K562 (cell line): ENCODE data around the gene COL23A1. TPM values are rescaled to one million over a fixed set of nuclear protein-coding genes. Genes with fewer than 3 reads are reported as not detected.
A peak's percentile ranks its signal among the peaks of the same experiment; 100 is the strongest.

ENCODE experiments used
- BMI1 ChIP-seq: fragments of 150-350 bp; IDR thresholded peaks from 2 replicates; pipeline ENCODE4 v1.6.1; 2014; ENCODE audit warnings: low read length
- CBX5 ChIP-seq: IDR thresholded peaks from 2 replicates; pipeline ENCODE4 v1.6.1; 2014; ENCODE audit warnings: low read depth, borderline replicate concordance
- KDM5B ChIP-seq: fragments of 200-600 bp; sonication (generic); IDR thresholded peaks from 2 replicates; pipeline ENCODE4 v1.6.1; 2012; ENCODE audit warnings: low read depth, mild to moderate bottlenecking, moderate library complexity, low read length, control low read depth, inconsistent platforms; ENCODE audit not compliant: insufficient replicate concordance
- NCOR1 ChIP-seq: fragments of 450-650 bp; IDR thresholded peaks from 2 replicates; pipeline ENCODE4 v1.6.1; 2016; ENCODE audit warnings: mild to moderate bottlenecking, moderate library complexity
- NFATC3 ChIP-seq: fragments of 450-650 bp; IDR thresholded peaks from 2 replicates; pipeline ENCODE4 v1.6.1; 2017; ENCODE audit warnings: mild to moderate bottlenecking
- NR2F6 ChIP-seq: fragments of 450-650 bp; formaldehyde crosslinking; IDR thresholded peaks from 2 replicates; pipeline ENCODE4 v1.4.0; 2020; ENCODE audit warnings: mild to moderate bottlenecking
- RFX1 ChIP-seq: fragments of 450-650 bp; IDR thresholded peaks from 2 replicates; pipeline ENCODE4 v1.6.1; 2016; ENCODE audit warnings: mild to moderate bottlenecking, moderate library complexity
- SAP30 ChIP-seq: fragments of 200-600 bp; sonication (generic); IDR thresholded peaks from 2 replicates; pipeline ENCODE4 v1.6.1; 2012; ENCODE audit warnings: borderline replicate concordance, low read depth, mild to moderate bottlenecking, moderate library complexity, low read length, control low read depth, inconsistent platforms; ENCODE audit not compliant: insufficient read depth, poor library complexity, severe bottlenecking
- TEAD2 ChIP-seq: fragments of 450-650 bp; IDR thresholded peaks from 2 replicates; pipeline ENCODE4 v1.6.1; 2016; ENCODE audit warnings: missing genetic modification characterization, control low read depth, missing compliant biosample characterization
- ZBTB1 ChIP-seq: sonication (generic); formaldehyde crosslinking; IDR thresholded peaks from 2 replicates; pipeline ENCODE4 v1.8.1; 2023; ENCODE audit warnings: missing genetic modification reagents, low read depth, mild to moderate bottlenecking, borderline replicate concordance
- ZNF239 ChIP-seq: fragments of 250-450 bp; sonication (Bioruptor Pico); IDR thresholded peaks from 2 replicates; pipeline ENCODE4 v1.4.0; 2020; ENCODE audit warnings: mild to moderate bottlenecking
- ZNF253 ChIP-seq: fragments of 250-450 bp; sonication (Bioruptor Pico); conservative IDR thresholded peaks from 2 replicates; pipeline ENCODE4 v1.6.1; 2021; ENCODE audit warnings: mild to moderate bottlenecking
- ZNF589 ChIP-seq: fragments of 200-800 bp; sonication (Bioruptor generic); IDR thresholded peaks from 2 replicates; pipeline ENCODE4 v1.6.1; 2016; ENCODE audit warnings: low read depth, missing genetic modification characterization, missing compliant biosample characterization
- polyA plus RNA-seq, 8 experiments: library from polyadenylated mRNA; depleted of rRNA in 4 of 8; stranded (reverse) in 5 of 8; unstranded in 3 of 8; fragments of >200 nt; fragmentation: Nextera tagmentation in 2 of 8; fragmentation: Illumina TruSeq in 1 of 8; extraction: Ambion mirVana in 2 of 8; extraction: Trizol in 1 of 8; gene quantifications; 2 replicates each; pipeline versions ENCODE4 v1.2.1 to v1.2.3, GENCODE V29; 2011 to 2014; ENCODE audit warnings: inconsistent platforms in 1 of 8, missing spikeins in 1 of 8
- total RNA-seq, 7 experiments: library from RNA; depleted of rRNA in 6 of 7; stranded (reverse); fragments of >200 nt in 6 of 7; fragmentation: Illumina TruSeq in 2 of 7; extraction: Trizol in 2 of 7; gene quantifications; 2 replicates each; pipeline versions ENCODE4 v1.2.1 to v1.2.3, GENCODE V29; 2011 to 2021; ENCODE audit warnings: low replicate concordance in 1 of 7
- TF ChIP-seq, protein P1 (sequence below), 2 experiments: IDR thresholded peaks in 1 of 2; conservative IDR thresholded peaks in 1 of 2; 2 replicates each; pipeline ENCODE4 v1.6.1; 2016; ENCODE audit warnings: low read depth in 2 of 2, mild to moderate bottlenecking in 1 of 2, missing compliant biosample characterization in 1 of 2, missing genetic modification characterization in 1 of 2, moderate library complexity in 1 of 2
- TF ChIP-seq, protein P2 (sequence below): sonication (generic); formaldehyde crosslinking; IDR thresholded peaks from 2 replicates; pipeline ENCODE4 v1.8.0; 2023; ENCODE audit warnings: mild to moderate bottlenecking, missing genetic modification reagents
- TF ChIP-seq, protein P3 (sequence below): fragments of 250-450 bp; sonication (Bioruptor Pico); IDR thresholded peaks from 2 replicates; pipeline ENCODE4 v1.9.0; 2021; ENCODE audit warnings: mild to moderate bottlenecking, inconsistent platforms

COL23A1 gene
- total and polyA plus RNA-seq, 9 of the 15 experiments (the other 6 are each of a cell fraction or from before 2014, with no cell fraction given) = 0.09 TPM; not detected in 8

DNA sequence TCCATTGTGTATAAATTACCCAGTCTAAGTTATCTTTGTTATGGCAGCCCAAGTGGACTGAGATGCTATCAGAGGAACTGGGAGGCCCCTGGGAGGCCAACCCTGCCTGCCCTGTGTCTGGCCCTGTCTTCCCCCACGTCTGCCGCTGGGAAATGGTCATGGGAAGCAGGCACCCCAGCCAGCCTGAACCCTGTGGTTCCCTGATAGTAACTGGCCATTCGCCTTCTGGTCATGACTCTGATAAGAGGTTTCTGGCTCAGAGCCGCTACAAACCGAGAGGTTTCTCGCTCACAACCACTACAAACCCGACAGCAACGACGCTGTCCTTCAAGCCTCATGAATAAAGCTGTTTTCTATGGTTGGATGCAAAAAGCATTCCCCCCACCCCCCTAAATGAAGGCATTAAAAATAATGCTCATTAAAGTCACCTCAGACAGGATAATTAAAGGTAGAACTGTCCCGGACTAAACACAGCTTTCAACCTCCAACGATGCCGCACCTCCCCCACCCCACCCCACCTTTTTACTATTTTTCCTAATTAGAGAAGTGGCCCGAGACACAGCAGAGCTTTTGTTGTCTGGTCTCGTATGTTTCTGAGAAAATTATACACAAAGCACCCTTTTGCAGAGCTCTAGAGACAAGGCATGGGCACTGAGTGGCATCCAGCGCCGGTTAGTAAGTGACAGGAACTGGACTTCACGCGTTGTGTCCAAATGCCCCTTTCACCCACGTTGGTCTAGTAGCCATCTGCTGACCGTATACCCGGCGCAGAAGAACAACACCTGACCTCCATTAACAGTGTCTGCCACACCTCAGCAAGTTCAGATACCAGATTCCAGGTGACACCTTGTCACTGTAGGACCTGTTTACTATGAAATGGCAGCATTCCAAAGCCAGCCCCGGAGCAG is 140.8 kb downstream of the COL23A1 start (continued):
- TF ChIP-seq NR2F6 (CRISPR knock-in tag) = no peak
- no peak for TF ChIP-seq ZNF253
- TF ChIP-seq NCOR1 = peak; percentile 99
- TF ChIP-seq BMI1 = no peak
- TF ChIP-seq, protein P1, sequence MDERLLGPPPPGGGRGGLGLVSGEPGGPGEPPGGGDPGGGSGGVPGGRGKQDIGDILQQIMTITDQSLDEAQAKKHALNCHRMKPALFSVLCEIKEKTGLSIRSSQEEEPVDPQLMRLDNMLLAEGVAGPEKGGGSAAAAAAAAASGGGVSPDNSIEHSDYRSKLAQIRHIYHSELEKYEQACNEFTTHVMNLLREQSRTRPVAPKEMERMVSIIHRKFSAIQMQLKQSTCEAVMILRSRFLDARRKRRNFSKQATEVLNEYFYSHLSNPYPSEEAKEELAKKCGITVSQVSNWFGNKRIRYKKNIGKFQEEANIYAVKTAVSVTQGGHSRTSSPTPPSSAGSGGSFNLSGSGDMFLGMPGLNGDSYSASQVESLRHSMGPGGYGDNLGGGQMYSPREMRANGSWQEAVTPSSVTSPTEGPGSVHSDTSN (CRISPR knock-in tag; IDR thresholded peaks at IDR 0.05; ENCODE audit: low read depth) = no peak
- TF ChIP-seq, protein P1 (tag; conservative IDR thresholded peaks at IDR 0.05; ENCODE audit: low read depth) = peak; percentile 78
- no peak for TF ChIP-seq SAP30
- TF ChIP-seq KDM5B = peak; percentile 19
- peak; percentile 45; the same call in 1 of the 2 replicates for TF ChIP-seq ZNF239 (CRISPR knock-in tag)
- no peak for TF ChIP-seq TEAD2 (tag)
- TF ChIP-seq, protein P2, sequence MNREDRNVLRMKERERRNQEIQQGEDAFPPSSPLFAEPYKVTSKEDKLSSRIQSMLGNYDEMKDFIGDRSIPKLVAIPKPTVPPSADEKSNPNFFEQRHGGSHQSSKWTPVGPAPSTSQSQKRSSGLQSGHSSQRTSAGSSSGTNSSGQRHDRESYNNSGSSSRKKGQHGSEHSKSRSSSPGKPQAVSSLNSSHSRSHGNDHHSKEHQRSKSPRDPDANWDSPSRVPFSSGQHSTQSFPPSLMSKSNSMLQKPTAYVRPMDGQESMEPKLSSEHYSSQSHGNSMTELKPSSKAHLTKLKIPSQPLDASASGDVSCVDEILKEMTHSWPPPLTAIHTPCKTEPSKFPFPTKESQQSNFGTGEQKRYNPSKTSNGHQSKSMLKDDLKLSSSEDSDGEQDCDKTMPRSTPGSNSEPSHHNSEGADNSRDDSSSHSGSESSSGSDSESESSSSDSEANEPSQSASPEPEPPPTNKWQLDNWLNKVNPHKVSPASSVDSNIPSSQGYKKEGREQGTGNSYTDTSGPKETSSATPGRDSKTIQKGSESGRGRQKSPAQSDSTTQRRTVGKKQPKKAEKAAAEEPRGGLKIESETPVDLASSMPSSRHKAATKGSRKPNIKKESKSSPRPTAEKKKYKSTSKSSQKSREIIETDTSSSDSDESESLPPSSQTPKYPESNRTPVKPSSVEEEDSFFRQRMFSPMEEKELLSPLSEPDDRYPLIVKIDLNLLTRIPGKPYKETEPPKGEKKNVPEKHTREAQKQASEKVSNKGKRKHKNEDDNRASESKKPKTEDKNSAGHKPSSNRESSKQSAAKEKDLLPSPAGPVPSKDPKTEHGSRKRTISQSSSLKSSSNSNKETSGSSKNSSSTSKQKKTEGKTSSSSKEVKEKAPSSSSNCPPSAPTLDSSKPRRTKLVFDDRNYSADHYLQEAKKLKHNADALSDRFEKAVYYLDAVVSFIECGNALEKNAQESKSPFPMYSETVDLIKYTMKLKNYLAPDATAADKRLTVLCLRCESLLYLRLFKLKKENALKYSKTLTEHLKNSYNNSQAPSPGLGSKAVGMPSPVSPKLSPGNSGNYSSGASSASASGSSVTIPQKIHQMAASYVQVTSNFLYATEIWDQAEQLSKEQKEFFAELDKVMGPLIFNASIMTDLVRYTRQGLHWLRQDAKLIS (CRISPR knock-in tag) = no peak
- TF ChIP-seq NFATC3 = peak; percentile 68; the same call in 1 of the 2 replicates
- TF ChIP-seq RFX1 = no peak
- TF ChIP-seq, protein P3, sequence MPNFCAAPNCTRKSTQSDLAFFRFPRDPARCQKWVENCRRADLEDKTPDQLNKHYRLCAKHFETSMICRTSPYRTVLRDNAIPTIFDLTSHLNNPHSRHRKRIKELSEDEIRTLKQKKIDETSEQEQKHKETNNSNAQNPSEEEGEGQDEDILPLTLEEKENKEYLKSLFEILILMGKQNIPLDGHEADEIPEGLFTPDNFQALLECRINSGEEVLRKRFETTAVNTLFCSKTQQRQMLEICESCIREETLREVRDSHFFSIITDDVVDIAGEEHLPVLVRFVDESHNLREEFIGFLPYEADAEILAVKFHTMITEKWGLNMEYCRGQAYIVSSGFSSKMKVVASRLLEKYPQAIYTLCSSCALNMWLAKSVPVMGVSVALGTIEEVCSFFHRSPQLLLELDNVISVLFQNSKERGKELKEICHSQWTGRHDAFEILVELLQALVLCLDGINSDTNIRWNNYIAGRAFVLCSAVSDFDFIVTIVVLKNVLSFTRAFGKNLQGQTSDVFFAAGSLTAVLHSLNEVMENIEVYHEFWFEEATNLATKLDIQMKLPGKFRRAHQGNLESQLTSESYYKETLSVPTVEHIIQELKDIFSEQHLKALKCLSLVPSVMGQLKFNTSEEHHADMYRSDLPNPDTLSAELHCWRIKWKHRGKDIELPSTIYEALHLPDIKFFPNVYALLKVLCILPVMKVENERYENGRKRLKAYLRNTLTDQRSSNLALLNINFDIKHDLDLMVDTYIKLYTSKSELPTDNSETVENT (CRISPR knock-in tag) = no peak
- no peak for TF ChIP-seq CBX5
- peak; percentile 80; the same call in 1 of the 2 replicates for TF ChIP-seq ZNF589
- no peak for TF ChIP-seq ZBTB1 (CRISPR knock-in tag)
